ENCODE measurements around the gene GRAMD2B. TPM values are rescaled to one million over a fixed set of nuclear protein-coding genes. Genes with fewer than 3 reads are reported as not detected.

GRAMD2B gene
- total RNA-seq, 1 experiment from 2014 or later = 4.1 TPM

DNA sequence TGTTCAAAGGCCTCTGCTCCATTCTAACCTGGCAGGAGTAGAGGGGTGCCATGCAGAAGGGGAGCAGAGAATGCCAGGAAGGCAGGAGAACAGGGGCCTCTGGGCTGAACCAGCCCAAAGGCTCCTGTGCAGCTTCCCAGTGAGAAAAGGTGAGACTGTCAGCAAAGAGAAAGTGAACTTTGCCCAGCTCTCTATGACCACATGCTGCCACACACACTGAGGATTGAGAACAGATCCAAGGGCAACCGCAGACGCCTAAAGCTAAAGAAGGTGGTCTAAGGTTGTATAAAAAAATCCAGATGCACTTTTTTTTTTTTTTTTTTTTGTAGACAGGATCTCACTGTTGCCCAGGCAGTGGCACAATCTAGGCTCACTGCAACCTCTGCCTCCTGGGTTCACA, 120.5 kb downstream of the GRAMD2B start:
- intact Hi-C loops (cut with micrococcal nuclease; ENCODE audit: unreplicated experiment) (loop anchor here (2.0 kb wide), 1 partner anchor 51 kb away; the partner anchor contains the start of gene ALDH7A1), in situ Hi-C loops (cut with HindIII; ENCODE audit: low pct_unique_long_range_greater_than_20kb, low sequenced_read_pairs) (loop anchor here (25.0 kb wide), 1 partner anchor 181 kb away; no protein-coding TSS in a partner anchor)
- H3K4me1 ChIP-seq (ENCODE audit: control insufficient read depth, insufficient read depth, low read length) = peaks cover 5% of the 10 kb centered on the region; the same call in 1 of the 2 replicates
- CTCF ChIA-PET = interaction anchor here (0.6 to 0.9 kb wide), 6 partner anchors 14 to 764 kb away, joined by 4 to 12 read pairs (median 8); partner anchors contain the start of genes ALDH7A1 and PHAX
- DNase-seq (ENCODE audit: low read depth, low spot score) = no peak
- H3K9me3 ChIP-seq (ENCODE audit: control insufficient read depth, insufficient read depth, low read depth, low read length) = no peaks in the 10 kb centered on the region
- no peaks in the 10 kb centered on the region; the same call in 1 of the 2 replicates for H3K36me3 ChIP-seq (ENCODE audit: control insufficient read depth, insufficient read depth, low read length)
- POLR2A ChIA-PET = no interaction called here
- H3K27ac ChIP-seq (ENCODE audit: low read length) = no peak overlapping the region
- ATAC-seq = no peak
- no peaks in the 10 kb centered on the region for H3K27me3 ChIP-seq (ENCODE audit: control insufficient read depth, insufficient read depth, low read length)
- H3K4me3 ChIP-seq (ENCODE audit: low read depth in 2 of 2, low read length in 2 of 2) = no peak overlapping the region
- TSS peak; percentile 54 for BruUV-seq (replicated peaks)
- no peak for TF ChIP-seq SIN3A (IDR thresholded peaks at IDR 0.05; ENCODE audit: borderline replicate concordance, insufficient read depth, low read depth, low read length)
- TF ChIP-seq, protein P1, sequence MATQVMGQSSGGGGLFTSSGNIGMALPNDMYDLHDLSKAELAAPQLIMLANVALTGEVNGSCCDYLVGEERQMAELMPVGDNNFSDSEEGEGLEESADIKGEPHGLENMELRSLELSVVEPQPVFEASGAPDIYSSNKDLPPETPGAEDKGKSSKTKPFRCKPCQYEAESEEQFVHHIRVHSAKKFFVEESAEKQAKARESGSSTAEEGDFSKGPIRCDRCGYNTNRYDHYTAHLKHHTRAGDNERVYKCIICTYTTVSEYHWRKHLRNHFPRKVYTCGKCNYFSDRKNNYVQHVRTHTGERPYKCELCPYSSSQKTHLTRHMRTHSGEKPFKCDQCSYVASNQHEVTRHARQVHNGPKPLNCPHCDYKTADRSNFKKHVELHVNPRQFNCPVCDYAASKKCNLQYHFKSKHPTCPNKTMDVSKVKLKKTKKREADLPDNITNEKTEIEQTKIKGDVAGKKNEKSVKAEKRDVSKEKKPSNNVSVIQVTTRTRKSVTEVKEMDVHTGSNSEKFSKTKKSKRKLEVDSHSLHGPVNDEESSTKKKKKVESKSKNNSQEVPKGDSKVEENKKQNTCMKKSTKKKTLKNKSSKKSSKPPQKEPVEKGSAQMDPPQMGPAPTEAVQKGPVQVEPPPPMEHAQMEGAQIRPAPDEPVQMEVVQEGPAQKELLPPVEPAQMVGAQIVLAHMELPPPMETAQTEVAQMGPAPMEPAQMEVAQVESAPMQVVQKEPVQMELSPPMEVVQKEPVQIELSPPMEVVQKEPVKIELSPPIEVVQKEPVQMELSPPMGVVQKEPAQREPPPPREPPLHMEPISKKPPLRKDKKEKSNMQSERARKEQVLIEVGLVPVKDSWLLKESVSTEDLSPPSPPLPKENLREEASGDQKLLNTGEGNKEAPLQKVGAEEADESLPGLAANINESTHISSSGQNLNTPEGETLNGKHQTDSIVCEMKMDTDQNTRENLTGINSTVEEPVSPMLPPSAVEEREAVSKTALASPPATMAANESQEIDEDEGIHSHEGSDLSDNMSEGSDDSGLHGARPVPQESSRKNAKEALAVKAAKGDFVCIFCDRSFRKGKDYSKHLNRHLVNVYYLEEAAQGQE (IDR thresholded peaks at IDR 0.05; ENCODE audit: insufficient read depth in 1 of 2, low read depth in 2 of 2, low read length in 1 of 2) = no peak
- TF ChIP-seq, protein P2, sequence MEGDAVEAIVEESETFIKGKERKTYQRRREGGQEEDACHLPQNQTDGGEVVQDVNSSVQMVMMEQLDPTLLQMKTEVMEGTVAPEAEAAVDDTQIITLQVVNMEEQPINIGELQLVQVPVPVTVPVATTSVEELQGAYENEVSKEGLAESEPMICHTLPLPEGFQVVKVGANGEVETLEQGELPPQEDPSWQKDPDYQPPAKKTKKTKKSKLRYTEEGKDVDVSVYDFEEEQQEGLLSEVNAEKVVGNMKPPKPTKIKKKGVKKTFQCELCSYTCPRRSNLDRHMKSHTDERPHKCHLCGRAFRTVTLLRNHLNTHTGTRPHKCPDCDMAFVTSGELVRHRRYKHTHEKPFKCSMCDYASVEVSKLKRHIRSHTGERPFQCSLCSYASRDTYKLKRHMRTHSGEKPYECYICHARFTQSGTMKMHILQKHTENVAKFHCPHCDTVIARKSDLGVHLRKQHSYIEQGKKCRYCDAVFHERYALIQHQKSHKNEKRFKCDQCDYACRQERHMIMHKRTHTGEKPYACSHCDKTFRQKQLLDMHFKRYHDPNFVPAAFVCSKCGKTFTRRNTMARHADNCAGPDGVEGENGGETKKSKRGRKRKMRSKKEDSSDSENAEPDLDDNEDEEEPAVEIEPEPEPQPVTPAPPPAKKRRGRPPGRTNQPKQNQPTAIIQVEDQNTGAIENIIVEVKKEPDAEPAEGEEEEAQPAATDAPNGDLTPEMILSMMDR (IDR thresholded peaks at IDR 0.05) = no peak
- no peak for TF ChIP-seq TCF7L2 (IDR thresholded peaks at IDR 0.05; ENCODE audit: low read depth, low read length)
- no peak for TF ChIP-seq POLR2AphosphoS5 (IDR thresholded peaks at IDR 0.05; ENCODE audit: low read depth, low read length)

Other genes with a start within 250 kb of the GRAMD2B start
- 52.9 TPM for gene ALDH7A1, start 171.8 kb downstream of the GRAMD2B start, total RNA-seq (2021; ENCODE audit: unreplicated experiment)
- gene PHAX, start 177.5 kb downstream of the GRAMD2B start, total RNA-seq (2021; ENCODE audit: unreplicated experiment) = 46.2 TPM